A673 (cell line): ENCODE results near the gene CTNNA3. TPM values are rescaled to one million over a fixed set of nuclear protein-coding genes. Genes with fewer than 3 reads are reported as not detected.
"Not testable (repeated sequence)": the region's sequence is repeated elsewhere in the genome, so short reads cannot be mapped to it uniquely, and the experiment has no call there.

Experiments
- BruUV-seq: library from RNA; stranded (reverse); fragments of 400-500 nt; replicated peaks from 2 replicates; lab custom pipeline; 2021; lab: Mats Ljungman, UMichigan
- CTCF ChIA-PET: fragments of 300-600 bp; sonication (Branson Sonifier 250); formaldehyde crosslinking; loops from one replicate; lab custom pipeline; 2022; ENCODE audit warnings: antibody characterized with exemption; lab: Charles Lee
- POLR2A ChIA-PET: fragments of 300-600 bp; sonication (Branson Sonifier 250); formaldehyde crosslinking; loops from one replicate; lab custom pipeline; 2022; ENCODE audit warnings: antibody characterized with exemption; ENCODE audit not compliant: low non-redundant PET; lab: Charles Lee
- DNase-seq: peaks from one replicate; pipeline ENCODE4 v3.0.0-alpha.2; 2015; ENCODE audit warnings: low spot score
- H3K27ac ChIP-seq: fragments of 200-600 bp; sonication (generic); 2 replicates; pipeline ENCODE4 v1.5.1; 2016; ENCODE audit warnings: mixed run types, low read depth, mild to moderate bottlenecking, mixed read lengths, antibody characterized with exemption, low read length; ENCODE audit not compliant: poor library complexity, severe bottlenecking
- H3K27me3 ChIP-seq: fragments of 200-600 bp; sonication (generic); replicated peaks from 2 replicates; pipeline ENCODE4 v1.6.1; 2017; ENCODE audit warnings: mixed run types, low read depth, mild to moderate bottlenecking, mixed read lengths, antibody characterized with exemption, low read length; ENCODE audit not compliant: insufficient read depth, poor library complexity
- H3K36me3 ChIP-seq: fragments of 200-600 bp; sonication (generic); 2 replicates; pipeline ENCODE4 v1.6.1; 2016; ENCODE audit warnings: mixed run types, mild to moderate bottlenecking, mixed read lengths, antibody characterized with exemption, low read length; ENCODE audit not compliant: insufficient read depth, poor library complexity, severe bottlenecking
- H3K4me1 ChIP-seq: fragments of 200-600 bp; sonication (generic); 2 replicates; pipeline ENCODE4 v1.6.1; 2017; ENCODE audit warnings: mixed run types, mild to moderate bottlenecking, mixed read lengths, antibody characterized with exemption, low read length; ENCODE audit not compliant: insufficient read depth, poor library complexity, severe bottlenecking
- H3K4me3 ChIP-seq: fragments of 200-600 bp; sonication (generic); 2 replicates; pipeline ENCODE4 v1.5.1; 2016; ENCODE audit warnings: low read depth, mixed run types, mild to moderate bottlenecking, mixed read lengths, low read length; ENCODE audit not compliant: poor library complexity, severe bottlenecking
- H3K9me3 ChIP-seq: fragments of 200-600 bp; sonication (generic); 2 replicates; pipeline ENCODE4 v1.6.1; 2016; ENCODE audit warnings: mixed run types, low read depth, mild to moderate bottlenecking, mixed read lengths, antibody characterized with exemption, low read length; ENCODE audit not compliant: poor library complexity, severe bottlenecking
- EZH2 ChIP-seq: fragments of 200-600 bp; sonication (generic); IDR thresholded peaks from 2 replicates; pipeline ENCODE4 v1.6.1; 2017; ENCODE audit warnings: borderline replicate concordance, low read depth, mild to moderate bottlenecking, mixed read lengths, antibody characterized with exemption, low read length; ENCODE audit not compliant: poor library complexity, severe bottlenecking
- intact Hi-C: fragments of 100-400 bp; cut with micrococcal nuclease; formaldehyde crosslinking; loops from one replicate; pipeline ENCODE4 v1.10.0; 2022; ENCODE audit not compliant: unreplicated experiment
- total RNA-seq: library from RNA; stranded (reverse); gene quantifications from 2 replicates; pipeline ENCODE4 v1.2.3, GENCODE V29; 2021
- TF ChIP-seq, protein P1 (sequence below): fragments of 300-800, 200-600 bp; sonication (generic); conservative IDR thresholded peaks from 2 replicates; pipeline ENCODE4 v1.5.1; 2017; ENCODE audit warnings: low read depth, mild to moderate bottlenecking, antibody characterized with exemption, low read length, moderate library complexity, mixed read lengths

Gene CTNNA3
- total RNA-seq, 1 experiment from 2014 or later: not detected

DNA sequence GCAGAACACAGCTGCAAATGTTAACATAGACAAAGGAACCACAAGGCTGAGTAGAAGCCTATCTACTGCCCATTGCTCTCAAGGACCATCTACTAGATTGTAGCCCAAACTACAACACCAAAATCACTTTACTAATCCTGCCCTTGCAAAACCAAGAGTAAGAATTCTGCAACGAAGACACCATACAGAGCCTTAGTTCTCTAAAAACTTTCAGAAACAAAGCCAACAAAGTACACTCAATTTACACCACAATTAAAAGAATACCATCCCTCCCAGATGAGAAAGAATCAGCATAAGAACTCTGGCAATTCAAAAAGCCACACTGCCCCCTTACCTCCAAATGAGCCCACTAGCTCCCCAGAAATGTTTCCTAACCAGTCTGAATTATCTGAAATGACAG is 294.3 kb downstream of the CTNNA3 start:
- no peak for DNase-seq
- ChIA-PET CTCF (no interaction called here), POLR2A (no interaction called here)
- H3K36me3 ChIP-seq: no peaks in the 10 kb centered on the region
- intact Hi-C loops: no loop called here
- BruUV-seq: no TSS peak
- H3K4me3 ChIP-seq: no peak overlapping the region
- TF ChIP-seq, protein P1, sequence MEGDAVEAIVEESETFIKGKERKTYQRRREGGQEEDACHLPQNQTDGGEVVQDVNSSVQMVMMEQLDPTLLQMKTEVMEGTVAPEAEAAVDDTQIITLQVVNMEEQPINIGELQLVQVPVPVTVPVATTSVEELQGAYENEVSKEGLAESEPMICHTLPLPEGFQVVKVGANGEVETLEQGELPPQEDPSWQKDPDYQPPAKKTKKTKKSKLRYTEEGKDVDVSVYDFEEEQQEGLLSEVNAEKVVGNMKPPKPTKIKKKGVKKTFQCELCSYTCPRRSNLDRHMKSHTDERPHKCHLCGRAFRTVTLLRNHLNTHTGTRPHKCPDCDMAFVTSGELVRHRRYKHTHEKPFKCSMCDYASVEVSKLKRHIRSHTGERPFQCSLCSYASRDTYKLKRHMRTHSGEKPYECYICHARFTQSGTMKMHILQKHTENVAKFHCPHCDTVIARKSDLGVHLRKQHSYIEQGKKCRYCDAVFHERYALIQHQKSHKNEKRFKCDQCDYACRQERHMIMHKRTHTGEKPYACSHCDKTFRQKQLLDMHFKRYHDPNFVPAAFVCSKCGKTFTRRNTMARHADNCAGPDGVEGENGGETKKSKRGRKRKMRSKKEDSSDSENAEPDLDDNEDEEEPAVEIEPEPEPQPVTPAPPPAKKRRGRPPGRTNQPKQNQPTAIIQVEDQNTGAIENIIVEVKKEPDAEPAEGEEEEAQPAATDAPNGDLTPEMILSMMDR: no peak
- no peak for TF ChIP-seq EZH2
- no peaks in the 10 kb centered on the region for H3K4me1 ChIP-seq
- H3K27ac ChIP-seq: no peak overlapping the region
- no peaks in the 10 kb centered on the region for H3K27me3 ChIP-seq
- no peaks in the 10 kb centered on the region for H3K9me3 ChIP-seq

DNA sequence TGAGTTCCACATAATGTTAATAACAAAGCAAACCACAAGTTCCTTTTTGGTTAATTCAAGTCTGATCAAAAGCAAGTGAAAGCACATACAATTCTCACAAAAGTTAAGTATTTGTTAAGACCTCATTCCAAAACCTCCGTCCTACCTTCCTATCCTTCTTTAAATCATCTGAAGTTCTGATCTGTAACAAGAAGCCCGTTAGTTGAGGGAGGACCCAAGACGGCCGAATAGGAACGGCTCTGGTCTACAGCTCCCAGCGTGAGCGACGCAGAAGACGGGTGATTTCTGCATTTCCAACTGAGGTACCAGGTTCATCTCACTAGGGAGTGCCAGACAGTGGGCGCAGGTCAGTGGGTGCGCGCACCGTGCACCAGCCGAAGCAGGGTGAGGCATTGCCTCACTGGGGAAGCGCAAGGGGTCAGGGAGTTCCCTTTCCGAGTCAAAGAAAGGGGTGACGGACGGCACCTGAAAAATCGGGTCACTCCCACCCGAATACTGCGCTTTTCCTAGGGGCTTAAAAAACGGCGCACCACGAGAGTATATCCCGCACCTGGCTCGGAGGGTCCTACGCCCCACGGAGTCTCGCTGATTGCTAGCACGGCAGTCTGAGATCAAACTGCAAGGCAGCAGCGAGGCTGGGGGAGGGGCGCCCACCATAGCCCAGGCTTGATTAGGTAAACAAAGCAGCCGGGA is 309.0 kb downstream of the CTNNA3 start:
- POLR2A ChIA-PET, intact Hi-C loops, H3K36me3 ChIP-seq, BruUV-seq, CTCF ChIA-PET, DNase-seq, H3K4me1 ChIP-seq, H3K9me3 ChIP-seq, H3K4me3 ChIP-seq, H3K27ac ChIP-seq: not testable (repeated sequence)
- H3K27me3 ChIP-seq: peaks cover 18% of the 10 kb centered on the region

DNA sequence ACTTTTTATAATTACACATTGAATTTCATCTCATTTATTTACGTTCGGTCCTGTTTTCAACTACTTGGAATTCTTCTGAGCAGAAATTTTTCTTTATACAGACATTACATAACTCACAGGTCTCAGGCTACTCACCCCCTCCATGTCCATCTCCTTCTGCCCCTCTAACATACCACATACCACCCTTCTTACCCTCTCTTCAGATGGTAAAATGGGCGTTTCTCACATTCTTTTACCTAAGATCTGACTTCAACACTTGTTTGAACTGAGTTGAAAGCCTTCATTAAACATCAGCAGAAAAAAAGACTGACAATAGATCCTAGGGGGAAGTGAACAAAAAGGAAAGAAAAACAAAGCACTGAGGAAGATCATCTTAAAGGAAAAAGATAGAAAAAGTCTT is 309.7 kb downstream of the CTNNA3 start:
- H3K9me3 ChIP-seq: no peaks in the 10 kb centered on the region
- POLR2A ChIA-PET: no interaction called here
- TF ChIP-seq, protein P1: no peak
- TF ChIP-seq EZH2: no peak
- no peaks in the 10 kb centered on the region for H3K4me1 ChIP-seq
- intact Hi-C loops: no loop called here
- DNase-seq: no peak
- peaks cover 18% of the 10 kb centered on the region for H3K27me3 ChIP-seq
- no peaks in the 10 kb centered on the region for H3K36me3 ChIP-seq
- H3K27ac ChIP-seq: no peak overlapping the region
- no peak overlapping the region for H3K4me3 ChIP-seq
- CTCF ChIA-PET: no interaction called here
- BruUV-seq: no TSS peak

DNA sequence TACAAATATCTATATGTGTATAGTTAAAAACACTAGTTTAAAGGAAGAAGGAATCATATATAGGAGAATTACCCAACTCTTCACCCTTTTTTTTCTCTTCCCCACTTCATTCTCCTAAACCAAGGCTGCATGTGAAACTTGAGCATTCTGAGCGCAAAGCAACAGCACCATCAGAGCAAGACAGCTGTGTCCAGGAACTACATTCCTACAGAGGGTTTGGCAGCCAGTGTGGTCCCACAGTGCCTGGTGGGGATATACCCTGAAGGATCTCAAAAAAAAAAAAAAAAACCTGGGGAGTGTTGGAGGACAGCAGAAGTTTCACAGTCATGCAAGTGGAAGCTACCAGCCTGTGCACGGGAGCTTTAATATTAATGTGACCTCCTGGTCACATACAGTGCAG is 310.4 kb downstream of the CTNNA3 start:
- BruUV-seq: no TSS peak

More for the DNA sequence above, 310.4 kb downstream of the CTNNA3 start:
- TF ChIP-seq, protein P1: no peak
- TF ChIP-seq EZH2: no peak
- Histone ChIP-seq H3K36me3 (no peaks in the 10 kb centered on the region), H3K4me3 (no peak overlapping the region), H3K27ac (no peak overlapping the region), H3K4me1 (no peaks in the 10 kb centered on the region), H3K27me3 (peaks cover 18% of the 10 kb centered on the region), H3K9me3 (no peaks in the 10 kb centered on the region)
- ChIA-PET POLR2A (no interaction called here), CTCF (no interaction called here)
- no peak for DNase-seq
- intact Hi-C loops: no loop called here
